H9 (cell line): ENCODE data around the gene GRIP1. TPM values are rescaled to one million over a fixed set of nuclear protein-coding genes. Genes with fewer than 3 reads are reported as not detected.

Experiments used
- DNase-seq: peaks from one replicate; pipeline ENCODE4 v3.0.0-alpha.2; 2017
- H2AFZ ChIP-seq: one replicate; pipeline ENCODE4 v1.6.1; 2013; ENCODE audit warnings: mild to moderate bottlenecking, low read length, control low read depth, moderate library complexity
- H2AK5ac ChIP-seq: 2 replicates; pipeline ENCODE4 v1.6.1; 2013; ENCODE audit warnings: low read length, control low read depth, mixed read lengths; ENCODE audit not compliant: insufficient read length
- H2BK120ac ChIP-seq: one replicate; pipeline ENCODE4 v1.6.1; 2013; ENCODE audit warnings: low read depth, mild to moderate bottlenecking, low read length, control low read depth, inconsistent platforms; ENCODE audit not compliant: poor library complexity, severe bottlenecking
- H2BK12ac ChIP-seq: 2 replicates; pipeline ENCODE4 v1.6.1; 2013; ENCODE audit warnings: low read length, control low read depth, mixed read lengths, low read depth; ENCODE audit not compliant: insufficient read length
- H2BK15ac ChIP-seq: 2 replicates; pipeline ENCODE4 v1.6.1; 2013; ENCODE audit warnings: low read depth, low read length, control low read depth
- H2BK20ac ChIP-seq: one replicate; pipeline ENCODE4 v1.6.1; 2013; ENCODE audit warnings: low read depth, mild to moderate bottlenecking, low read length, control low read depth, inconsistent platforms; ENCODE audit not compliant: poor library complexity, severe bottlenecking
- H2BK5ac ChIP-seq: 2 replicates; pipeline ENCODE4 v1.6.1; 2013; ENCODE audit warnings: low read length, control low read depth, mixed read lengths; ENCODE audit not compliant: insufficient read length
- H3K14ac ChIP-seq: 2 replicates; pipeline ENCODE4 v1.6.1; 2013; ENCODE audit warnings: low read length, control low read depth; ENCODE audit not compliant: insufficient read depth
- H3K18ac ChIP-seq: 2 replicates; pipeline ENCODE4 v1.6.1; 2013; ENCODE audit warnings: low read depth, mild to moderate bottlenecking, mixed read lengths, low read length, control low read depth; ENCODE audit not compliant: insufficient read length
- H3K23ac ChIP-seq: 2 replicates; pipeline ENCODE4 v1.6.1; 2013; ENCODE audit warnings: low read length, control low read depth, mixed read lengths, low read depth; ENCODE audit not compliant: insufficient read length
- H3K23me2 ChIP-seq: 2 replicates; pipeline ENCODE4 v1.6.1; 2013; ENCODE audit warnings: low read depth, mild to moderate bottlenecking, mixed read lengths, low read length, control low read depth; ENCODE audit not compliant: insufficient read length, poor library complexity, severe bottlenecking
- H3K27ac ChIP-seq: 2 replicates; pipeline ENCODE4 v1.5.1; 2013; ENCODE audit warnings: low read length, control low read depth, mixed read lengths, low read depth; ENCODE audit not compliant: insufficient read length
- H3K27me3 ChIP-seq: 2 replicates; pipeline ENCODE4 v1.6.1; 2013; ENCODE audit warnings: low read length, control low read depth, inconsistent platforms; ENCODE audit not compliant: insufficient read depth
- H3K4ac ChIP-seq: 2 replicates; pipeline ENCODE4 v1.6.1; 2013; ENCODE audit warnings: low read depth, mild to moderate bottlenecking, control low read depth, inconsistent platforms, low read length, moderate library complexity
- H3K4me1 ChIP-seq: 2 replicates; pipeline ENCODE4 v1.6.1; 2013; ENCODE audit warnings: low read length, control low read depth, inconsistent platforms; ENCODE audit not compliant: insufficient read depth
- H3K4me2 ChIP-seq: 2 replicates; pipeline ENCODE4 v1.6.1; 2013; ENCODE audit warnings: low read length, control low read depth, mixed read lengths; ENCODE audit not compliant: insufficient read length, insufficient read depth
- H3K56ac ChIP-seq: 2 replicates; pipeline ENCODE4 v1.6.1; 2013; ENCODE audit warnings: low read depth, mild to moderate bottlenecking, mixed read lengths, low read length, control low read depth; ENCODE audit not compliant: insufficient read length
- H3K79me1 ChIP-seq: 2 replicates; pipeline ENCODE4 v1.6.1; 2013; ENCODE audit warnings: low read depth, mild to moderate bottlenecking, moderate library complexity, low read length, control low read depth, inconsistent platforms; ENCODE audit not compliant: insufficient read depth, poor library complexity, severe bottlenecking
- H3K79me2 ChIP-seq: 2 replicates; pipeline ENCODE4 v1.6.1; 2013; ENCODE audit warnings: low read length, control low read depth, inconsistent platforms; ENCODE audit not compliant: insufficient read depth
- H3K9ac ChIP-seq: 2 replicates; pipeline ENCODE4 v1.6.1; 2013; ENCODE audit warnings: low read length, control low read depth, mixed read lengths; ENCODE audit not compliant: insufficient read length; ENCODE audit errors: extremely low read depth
- H3K9me3 ChIP-seq: one replicate; pipeline ENCODE4 v1.6.1; 2013; ENCODE audit warnings: low read depth, low read length, inconsistent platforms; ENCODE audit not compliant: control insufficient read depth
- H3T11ph ChIP-seq: one replicate; pipeline ENCODE4 v1.6.1; 2013; ENCODE audit warnings: mild to moderate bottlenecking, low read length, control low read depth, inconsistent platforms
- H4K20me1 ChIP-seq: one replicate; pipeline ENCODE4 v1.6.1; 2013; ENCODE audit not compliant: control insufficient read depth, insufficient read length, insufficient read depth
- H4K5ac ChIP-seq: 2 replicates; pipeline ENCODE4 v1.6.1; 2013; ENCODE audit warnings: low read depth, mild to moderate bottlenecking, mixed read lengths, low read length, control low read depth; ENCODE audit not compliant: insufficient read length
- H4K8ac ChIP-seq: replicated peaks from 2 replicates; pipeline ENCODE4 v1.6.1; 2013; ENCODE audit warnings: low read length, control low read depth, mixed read lengths, low read depth; ENCODE audit not compliant: insufficient read length
- H4K91ac ChIP-seq: 2 replicates; pipeline ENCODE4 v1.6.1; 2013; ENCODE audit warnings: low read depth, mild to moderate bottlenecking, moderate library complexity, mixed read lengths, low read length, control low read depth; ENCODE audit not compliant: insufficient read length
- H3K27ac Mint-ChIP-seq, 3 experiments: 2 replicates in 2 of 3; 3 replicates in 1 of 3; pipeline ENCODE4 v1.8.0; 2020 to 2021; ENCODE audit warnings: mixed read lengths in 3 of 3, mild to moderate bottlenecking in 1 of 3, moderate library complexity in 1 of 3
- H3K27me3 Mint-ChIP-seq: 2 replicates; pipeline ENCODE4 v1.8.0; 2021; ENCODE audit warnings: low read depth, mild to moderate bottlenecking, moderate library complexity, mixed read lengths
- H3K36me3 Mint-ChIP-seq, 3 experiments: 2 replicates in 2 of 3; 3 replicates in 1 of 3; pipeline ENCODE4 v1.8.0; 2020 to 2021; ENCODE audit warnings: low read depth in 3 of 3, mixed read lengths in 3 of 3; ENCODE audit not compliant: insufficient read depth in 1 of 3
- H3K4me1 Mint-ChIP-seq, 2 experiments: 2 replicates each; pipeline ENCODE4 v1.8.0; 2020; ENCODE audit warnings: mixed read lengths in 2 of 2
- H3K4me3 Mint-ChIP-seq, 2 experiments: 2 replicates in 1 of 2; 3 replicates in 1 of 2; pipeline ENCODE4 v1.8.0; 2020 to 2021; ENCODE audit warnings: mild to moderate bottlenecking in 2 of 2, mixed read lengths in 2 of 2, moderate library complexity in 1 of 2
- H3K9me3 Mint-ChIP-seq, 2 experiments: 2 replicates in 1 of 2; 3 replicates in 1 of 2; pipeline ENCODE4 v1.8.0; 2020; ENCODE audit warnings: mild to moderate bottlenecking in 2 of 2, mixed read lengths in 2 of 2, moderate library complexity in 1 of 2
- CTCF ChIP-seq: fragments of 200-600 bp; sonication (generic); conservative IDR thresholded peaks from 3 replicates; pipeline ENCODE4 v1.8.0; 2021; ENCODE audit warnings: antibody characterized with exemption, mild to moderate bottlenecking
- WGBS: extraction: QIAGEN DNeasy Blood & Tissue Kit; methylation state at CpG from one replicate; pipeline ENCODE4 v1.1.7; 2013; ENCODE audit warnings: missing lambda C conversion rate, low lambda C conversion rate, mixed read lengths; ENCODE audit not compliant: insufficient read length; ENCODE audit errors: extremely low coverage; 5-methylcytosine and 5-hydroxymethylcytosine counted together
- total RNA-seq: library from RNA; stranded (reverse); gene quantifications from 2 replicates; pipeline ENCODE4 v1.2.1, GENCODE V29; 2021

Gene GRIP1
- total RNA-seq, 1 experiment from 2014 or later: 19.5 TPM

- no peak for DNase-seq
- no peak for TF ChIP-seq CTCF
Measured at GRCh38 chr12:66629138-66629870, 49.6 kb downstream of the GRIP1 start.

More at GRCh38 chr12:66629138-66629870, 49.6 kb downstream of the GRIP1 start:
- H3K79me2 ChIP-seq: no peaks in the 10 kb centered on the region
- no peaks in the 10 kb centered on the region for H3K36me3 Mint-ChIP-seq
- H3K27ac Mint-ChIP-seq: no peak overlapping the region
- H4K91ac ChIP-seq: no peak overlapping the region
- no peak overlapping the region for H3K14ac ChIP-seq
- H3K27me3 ChIP-seq: no peaks in the 10 kb centered on the region
- no peaks in the 10 kb centered on the region for H3K23me2 ChIP-seq
- no peak overlapping the region for H3K4me3 Mint-ChIP-seq
- no peak overlapping the region for H2BK120ac ChIP-seq
- no peaks in the 10 kb centered on the region for H3K4me1 ChIP-seq
- H2BK20ac ChIP-seq: no peak overlapping the region
- no peak overlapping the region for H3K4ac ChIP-seq
- H3K9me3 Mint-ChIP-seq: no peaks in the 10 kb centered on the region
- no peak overlapping the region for H3T11ph ChIP-seq
- H3K27ac ChIP-seq: no peak overlapping the region
- no peak overlapping the region for H4K5ac ChIP-seq
- no peaks in the 10 kb centered on the region for H3K79me1 ChIP-seq
- no CpG with 5 or more reads among the region's 5 CpGs for WGBS
- H2AK5ac ChIP-seq: no peak overlapping the region
- no peak overlapping the region for H3K23ac ChIP-seq
- no peak overlapping the region for H2BK5ac ChIP-seq
- H3K9ac ChIP-seq: no peak overlapping the region
- H2AFZ ChIP-seq: no peak overlapping the region
- no peak overlapping the region for H4K8ac ChIP-seq
- no peak overlapping the region for H3K4me2 ChIP-seq
- no peak overlapping the region for H2BK12ac ChIP-seq
- no peaks in the 10 kb centered on the region for H3K27me3 Mint-ChIP-seq
- no peaks in the 10 kb centered on the region for H4K20me1 ChIP-seq
- peaks cover 17 to 19% of the 10 kb centered on the region in 2 experiments for H3K4me1 Mint-ChIP-seq
- no peak overlapping the region for H2BK15ac ChIP-seq
- no peak overlapping the region for H3K18ac ChIP-seq
- no peak overlapping the region for H3K56ac ChIP-seq
- H3K9me3 ChIP-seq: no peaks in the 10 kb centered on the region
